GM19240 (cell line): Measurements from ENCODE around the gene FFAR1.
"Not testable (repeated sequence)": the region's sequence is repeated elsewhere in the genome, so short reads cannot be mapped to it uniquely, and the experiment has no call there.

ENCODE experiments used
- DNase-seq: peaks from one replicate; pipeline ENCODE4 v3.0.0; 2011; ENCODE audit warnings: low spot score; ENCODE audit not compliant: insufficient read length

The FFAR1 gene

GRCh38 chr19:35341565-35342225, 6.0 kb upstream of the FFAR1 start:
- DNase-seq, result no peak

- DNase-seq, result no peak
Observed at GRCh38 chr19:35342430-35342829, 5.3 kb upstream of the FFAR1 start.

GRCh38 chr19:35344511-35345031, 3.1 kb upstream of the FFAR1 start:
- DNase-seq, result no peak

GRCh38 chr19:35345671-35346111, 2.0 kb upstream of the FFAR1 start:
- DNase-seq, result no peak

GRCh38 chr19:35346193-35347052, 1.3 kb upstream of the FFAR1 start:
- peak; percentile 57 for DNase-seq

GRCh38 chr19:35347930-35348298, 212 bp downstream of the FFAR1 start:
- no peak for DNase-seq

- no peak for DNase-seq
Observed at GRCh38 chr19:35348911-35349611, 1.4 kb downstream of the FFAR1 start.

GRCh38 chr19:35349614-35350521, 2.2 kb downstream of the FFAR1 start:
- no peak for DNase-seq

- DNase-seq, result no peak
Observed at GRCh38 chr19:35350591-35350990, 2.9 kb downstream of the FFAR1 start.

- DNase-seq, result no peak
Observed at GRCh38 chr19:35351411-35352176, 3.9 kb downstream of the FFAR1 start.

GRCh38 chr19:35352177-35352447, 4.4 kb downstream of the FFAR1 start:
- DNase-seq, result no peak

GRCh38 chr19:35352448-35353304, 5.0 kb downstream of the FFAR1 start:
- peak; percentile 68 for DNase-seq

- no peak for DNase-seq
Observed at GRCh38 chr19:35353635-35354034, 5.9 kb downstream of the FFAR1 start.

- DNase-seq, result no peak
Observed at GRCh38 chr19:35354898-35355297, 7.2 kb downstream of the FFAR1 start.

- no peak for DNase-seq
Observed at GRCh38 chr19:35355791-35356460, 8.2 kb downstream of the FFAR1 start.

GRCh38 chr19:35357867-35358573, 10.3 kb downstream of the FFAR1 start, which contains the start of gene FFAR3:
Gene FFAR3 (plus strand): TSS chr19:35358460. CDS start chr19:35358891, 431 bp downstream.
- no peak for DNase-seq

- DNase-seq, result not testable (repeated sequence)
Observed at GRCh38 chr19:35358834-35359233, 11.1 kb downstream of the FFAR1 start.

GRCh38 chr19:35359395-35359794, 11.7 kb downstream of the FFAR1 start:
- not testable (repeated sequence) for DNase-seq
